ENCODE measurements around the gene MAGI3. TPM values are rescaled to one million over a fixed set of nuclear protein-coding genes. Genes with fewer than 3 reads are reported as not detected.

Gene MAGI3
- total and polyA plus RNA-seq, 5 donors from 2014 or later, result 1.4 to 4.9 (median 2.5) TPM

- Histone ChIP-seq H3K27me3 (ENCODE audit: control insufficient read depth, insufficient read depth, low read length) (no peaks in the 10 kb centered on the region), H3K27ac (ENCODE audit: insufficient read depth, low read length, poor library complexity, severe bottlenecking) (no peak overlapping the region), H3K9me3 (ENCODE audit: control insufficient read depth in 2 of 2, low read length in 2 of 2) (no peaks in the 10 kb centered on the region), H3K36me3 (ENCODE audit: control insufficient read depth, insufficient read depth, low read length) (no peaks in the 10 kb centered on the region), H3K4me3 (ENCODE audit: low read depth, low read length) (no peak overlapping the region), H3K4me1 (ENCODE audit: control insufficient read depth, insufficient read depth, low read length, poor library complexity, severe bottlenecking) (no peaks in the 10 kb centered on the region)
- DNase-seq (no peak), ATAC-seq (ENCODE audit: low read depth in 2 of 2) (no peak)
- Mint-ChIP-seq H3K9me3 (peaks cover 0 to 13% (median 3%) of the 10 kb centered on the region in 7 donors), H3K27me3 (no peaks in the 10 kb centered on the region), H3K27ac (no peak overlapping the region), H3K4me3 (no peak overlapping the region), H3K36me3 (no peaks in the 10 kb centered on the region), H3K4me1 (peaks cover 0 to 2% (median 0%) of the 10 kb centered on the region in 4 donors)
Observed at GRCh38 chr1:113416496-113416895, 26.2 kb downstream of the MAGI3 start.

GRCh38 chr1:113422315-113423068, 32.2 kb downstream of the MAGI3 start:
- H3K4me1 Mint-ChIP-seq, result no peaks in the 10 kb centered on the region
- Histone ChIP-seq H3K27ac (ENCODE audit: insufficient read depth, low read length, poor library complexity, severe bottlenecking) (no peak overlapping the region), H3K4me3 (ENCODE audit: low read depth, low read length) (no peak overlapping the region), H3K4me1 (ENCODE audit: control insufficient read depth, insufficient read depth, low read length, poor library complexity, severe bottlenecking) (no peaks in the 10 kb centered on the region), H3K9me3 (ENCODE audit: control insufficient read depth in 2 of 2, low read length in 2 of 2) (no peaks in the 10 kb centered on the region), H3K36me3 (ENCODE audit: control insufficient read depth, insufficient read depth, low read length) (no peaks in the 10 kb centered on the region), H3K27me3 (ENCODE audit: control insufficient read depth, insufficient read depth, low read length) (no peaks in the 10 kb centered on the region)
- H3K27me3 Mint-ChIP-seq, result no peaks in the 10 kb centered on the region
- peaks cover 0 to 4% (median 1%) of the 10 kb centered on the region in 7 donors for H3K9me3 Mint-ChIP-seq
- H3K36me3 Mint-ChIP-seq, result no peaks in the 10 kb centered on the region
- DNase-seq, result no peak
- no peak for ATAC-seq (ENCODE audit: low read depth in 2 of 2)
- H3K4me3 Mint-ChIP-seq, result no peak overlapping the region
- H3K27ac Mint-ChIP-seq, result no peak overlapping the region

DNA sequence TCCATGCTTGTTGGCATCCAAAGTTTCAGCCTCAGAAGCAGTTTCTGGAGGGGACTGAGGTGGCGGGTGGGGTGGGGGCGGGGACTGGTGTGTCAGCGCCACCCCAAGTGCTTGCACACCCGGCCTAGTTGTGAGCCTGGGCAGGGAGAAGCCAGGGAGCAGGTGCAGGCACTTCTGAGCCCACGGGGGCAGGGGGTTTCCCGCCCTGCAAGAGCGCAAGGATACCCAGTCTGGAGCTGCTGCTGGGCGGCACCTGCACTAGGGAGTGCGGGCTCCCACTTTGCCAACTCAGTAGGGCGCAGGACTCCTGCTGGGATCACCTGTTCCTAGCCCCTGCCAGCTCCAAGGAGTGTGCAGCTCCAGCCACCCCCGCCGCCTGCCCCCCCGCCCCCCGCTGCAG, 33.5 kb downstream of the MAGI3 start:
- Histone ChIP-seq H3K9me3 (ENCODE audit: control insufficient read depth in 2 of 2, low read length in 2 of 2) (no peaks in the 10 kb centered on the region), H3K36me3 (ENCODE audit: control insufficient read depth, insufficient read depth, low read length) (no peaks in the 10 kb centered on the region), H3K4me1 (ENCODE audit: control insufficient read depth, insufficient read depth, low read length, poor library complexity, severe bottlenecking) (no peaks in the 10 kb centered on the region), H3K27ac (ENCODE audit: insufficient read depth, low read length, poor library complexity, severe bottlenecking) (no peak overlapping the region), H3K27me3 (ENCODE audit: control insufficient read depth, insufficient read depth, low read length) (no peaks in the 10 kb centered on the region), H3K4me3 (ENCODE audit: low read depth, low read length) (no peak overlapping the region)
- no peaks in the 10 kb centered on the region for H3K27me3 Mint-ChIP-seq
- no peak for DNase-seq
- H3K4me1 Mint-ChIP-seq, result no peaks in the 10 kb centered on the region
- no peak for ATAC-seq (ENCODE audit: low read depth in 2 of 2)
- no peak overlapping the region for H3K27ac Mint-ChIP-seq
- H3K4me3 Mint-ChIP-seq, result no peak overlapping the region
- peaks cover 0 to 4% (median 1%) of the 10 kb centered on the region in 7 donors for H3K9me3 Mint-ChIP-seq
- H3K36me3 Mint-ChIP-seq, result no peaks in the 10 kb centered on the region

DNA sequence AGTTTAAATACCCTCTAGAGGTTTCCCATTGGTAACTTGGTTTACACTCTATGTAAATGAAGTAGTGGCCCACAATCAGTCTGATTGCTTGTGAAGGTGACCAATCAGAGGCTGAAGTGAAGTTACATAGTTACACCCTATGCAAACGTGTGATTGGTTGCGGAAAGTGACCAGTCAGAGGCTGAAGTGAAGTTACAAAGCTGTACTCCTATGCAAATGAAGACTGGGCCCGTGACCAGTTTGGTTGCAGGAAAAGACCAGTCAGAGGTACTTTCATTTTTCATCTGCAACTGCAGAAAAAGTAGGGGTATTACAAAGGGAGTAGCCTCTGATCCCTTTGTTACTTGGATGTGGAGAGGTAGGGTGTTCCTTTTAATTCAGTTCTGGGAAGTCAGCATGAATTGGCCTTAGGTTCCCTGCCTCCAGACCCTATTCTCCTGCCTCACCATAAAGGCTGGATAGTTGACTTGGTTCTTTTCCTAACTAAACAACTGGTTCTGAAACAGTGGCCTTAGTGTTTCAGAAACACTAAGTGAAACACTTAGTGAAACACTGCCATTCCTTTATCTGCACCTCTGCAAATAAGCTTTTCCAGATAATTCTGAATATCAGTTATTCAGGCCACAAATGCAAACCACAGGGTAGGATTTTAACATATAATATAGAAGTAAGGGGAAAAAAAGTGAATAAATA, 39.3 kb downstream of the MAGI3 start:
- no peak overlapping the region for H3K27ac ChIP-seq (ENCODE audit: insufficient read depth, low read length, poor library complexity, severe bottlenecking)
- Mint-ChIP-seq H3K9me3 (no peaks in the 10 kb centered on the region), H3K27ac (no peak overlapping the region), H3K36me3 (no peaks in the 10 kb centered on the region), H3K4me1 (no peaks in the 10 kb centered on the region), H3K27me3 (peaks cover 10% of the 10 kb centered on the region), H3K4me3 (no peak overlapping the region)
- no peaks in the 10 kb centered on the region for H3K9me3 ChIP-seq (ENCODE audit: control insufficient read depth in 2 of 2, low read length in 2 of 2)
- no peak for ATAC-seq (ENCODE audit: low read depth in 2 of 2)
- H3K36me3 ChIP-seq (ENCODE audit: control insufficient read depth, insufficient read depth, low read length), result no peaks in the 10 kb centered on the region
- H3K4me3 ChIP-seq (ENCODE audit: low read depth, low read length), result no peak overlapping the region
- no peak for DNase-seq
- H3K4me1 ChIP-seq (ENCODE audit: control insufficient read depth, insufficient read depth, low read length, poor library complexity, severe bottlenecking), result no peaks in the 10 kb centered on the region
- no peaks in the 10 kb centered on the region for H3K27me3 ChIP-seq (ENCODE audit: control insufficient read depth, insufficient read depth, low read length)

- Mint-ChIP-seq H3K27ac (no peak overlapping the region), H3K4me1 (peaks cover 0 to 4% (median 0%) of the 10 kb centered on the region in 4 donors), H3K27me3 (peaks cover 23% of the 10 kb centered on the region), H3K9me3 (no peaks in the 10 kb centered on the region), H3K4me3 (no peak overlapping the region), H3K36me3 (no peaks in the 10 kb centered on the region)
- no peaks in the 10 kb centered on the region for H3K9me3 ChIP-seq (ENCODE audit: control insufficient read depth in 2 of 2, low read length in 2 of 2)
- H3K4me1 ChIP-seq (ENCODE audit: control insufficient read depth, insufficient read depth, low read length, poor library complexity, severe bottlenecking), result no peaks in the 10 kb centered on the region
- ATAC-seq (ENCODE audit: low read depth in 2 of 2), result no peak
- no peak for DNase-seq
- H3K4me3 ChIP-seq (ENCODE audit: low read depth, low read length), result no peak overlapping the region
- H3K27me3 ChIP-seq (ENCODE audit: control insufficient read depth, insufficient read depth, low read length), result no peaks in the 10 kb centered on the region
- no peaks in the 10 kb centered on the region for H3K36me3 ChIP-seq (ENCODE audit: control insufficient read depth, insufficient read depth, low read length)
- no peak overlapping the region for H3K27ac ChIP-seq (ENCODE audit: insufficient read depth, low read length, poor library complexity, severe bottlenecking)
Observed at GRCh38 chr1:113433184-113433583, 42.9 kb downstream of the MAGI3 start.

DNA sequence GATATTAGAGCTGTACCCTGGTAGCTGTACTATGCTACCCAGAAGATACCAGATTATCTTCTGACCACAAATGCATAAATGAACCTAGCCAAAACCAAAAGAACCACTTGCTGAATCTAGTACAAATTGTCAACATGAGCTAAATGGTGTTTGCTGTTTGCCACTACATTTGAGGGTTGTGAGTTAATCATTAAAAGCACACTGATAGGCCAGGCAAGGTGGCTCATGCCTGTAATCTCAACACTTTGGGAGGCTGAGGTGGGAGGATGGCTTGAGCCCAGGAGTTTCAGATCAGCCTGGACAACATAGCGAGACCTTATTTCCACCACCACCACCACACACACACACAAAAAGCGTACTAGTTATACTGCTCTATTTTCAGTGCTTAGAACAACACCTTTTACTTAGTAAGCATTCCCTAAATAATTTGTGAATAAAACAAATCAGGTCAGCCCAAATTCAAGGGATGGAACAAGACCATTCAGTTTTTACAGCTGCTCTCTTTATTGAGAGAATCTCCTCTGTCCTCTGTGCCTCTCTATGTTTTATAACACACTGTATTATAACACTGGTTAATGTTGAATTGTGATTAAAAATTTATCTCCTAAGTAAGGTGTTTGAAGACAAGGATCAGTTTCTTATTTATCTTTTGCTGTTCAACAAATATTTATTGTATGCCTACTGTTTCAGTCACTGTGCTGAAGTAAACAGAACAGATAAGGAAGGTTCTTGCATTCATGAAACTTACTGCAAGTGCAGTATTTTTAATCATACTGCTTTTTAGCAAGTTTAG, 44.0 kb downstream of the MAGI3 start:
- no peaks in the 10 kb centered on the region for H3K27me3 ChIP-seq (ENCODE audit: control insufficient read depth, insufficient read depth, low read length)
- no peak overlapping the region for H3K27ac ChIP-seq (ENCODE audit: insufficient read depth, low read length, poor library complexity, severe bottlenecking)
- Mint-ChIP-seq H3K4me1 (peaks cover 0 to 4% (median 2%) of the 10 kb centered on the region in 4 donors), H3K9me3 (no peaks in the 10 kb centered on the region), H3K27ac (peak overlapping the region in 1 of 3 donors; percentile 49), H3K36me3 (no peaks in the 10 kb centered on the region), H3K4me3 (no peak overlapping the region), H3K27me3 (peaks cover 21% of the 10 kb centered on the region)
- no peak for DNase-seq
- no peaks in the 10 kb centered on the region for H3K9me3 ChIP-seq (ENCODE audit: control insufficient read depth in 2 of 2, low read length in 2 of 2)
- no peaks in the 10 kb centered on the region for H3K4me1 ChIP-seq (ENCODE audit: control insufficient read depth, insufficient read depth, low read length, poor library complexity, severe bottlenecking)
- H3K36me3 ChIP-seq (ENCODE audit: control insufficient read depth, insufficient read depth, low read length), result no peaks in the 10 kb centered on the region
- ATAC-seq (ENCODE audit: low read depth in 2 of 2), result no peak
- H3K4me3 ChIP-seq (ENCODE audit: low read depth, low read length), result no peak overlapping the region

DNA sequence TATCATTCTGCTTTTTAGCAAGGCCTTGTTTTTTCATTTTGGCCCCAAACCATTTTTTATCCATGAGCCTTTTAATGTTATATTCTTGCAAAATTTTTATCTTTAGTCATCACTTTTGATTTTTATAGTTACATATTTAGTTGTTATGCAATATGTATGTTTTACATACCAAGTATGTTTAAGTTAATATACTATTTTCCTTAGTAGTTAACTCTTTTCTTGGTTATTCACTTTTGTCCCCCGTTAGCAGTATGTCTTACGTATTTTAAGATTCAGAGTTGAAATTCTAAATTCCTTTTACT, 44.5 kb downstream of the MAGI3 start:
- H3K4me1 ChIP-seq (ENCODE audit: control insufficient read depth, insufficient read depth, low read length, poor library complexity, severe bottlenecking), result no peaks in the 10 kb centered on the region

More for the DNA sequence above, 44.5 kb downstream of the MAGI3 start:
- Mint-ChIP-seq H3K9me3 (no peaks in the 10 kb centered on the region), H3K4me3 (no peak overlapping the region), H3K27me3 (peaks cover 19% of the 10 kb centered on the region), H3K27ac (no peak overlapping the region), H3K36me3 (no peaks in the 10 kb centered on the region), H3K4me1 (peaks cover 0 to 5% (median 2%) of the 10 kb centered on the region in 4 donors)
- Histone ChIP-seq H3K36me3 (ENCODE audit: control insufficient read depth, insufficient read depth, low read length) (no peaks in the 10 kb centered on the region), H3K27ac (ENCODE audit: insufficient read depth, low read length, poor library complexity, severe bottlenecking) (no peak overlapping the region), H3K9me3 (ENCODE audit: control insufficient read depth in 2 of 2, low read length in 2 of 2) (no peaks in the 10 kb centered on the region), H3K4me3 (ENCODE audit: low read depth, low read length) (no peak overlapping the region), H3K27me3 (ENCODE audit: control insufficient read depth, insufficient read depth, low read length) (no peaks in the 10 kb centered on the region)
- ATAC-seq (ENCODE audit: low read depth in 2 of 2) (no peak), DNase-seq (no peak)

Measured in CD4-positive, CD25-positive, alpha-beta regulatory T cell (primary cell).